T-helper 9 cell (primary cell): ENCODE results near the gene PTPN21.
A peak's percentile ranks its signal among the peaks of the same experiment; 100 is the strongest.

Experiments
- DNase-seq: peaks from one replicate; pipeline ENCODE4 v3.0.0-alpha.2; 2020

The PTPN21 gene

DNA sequence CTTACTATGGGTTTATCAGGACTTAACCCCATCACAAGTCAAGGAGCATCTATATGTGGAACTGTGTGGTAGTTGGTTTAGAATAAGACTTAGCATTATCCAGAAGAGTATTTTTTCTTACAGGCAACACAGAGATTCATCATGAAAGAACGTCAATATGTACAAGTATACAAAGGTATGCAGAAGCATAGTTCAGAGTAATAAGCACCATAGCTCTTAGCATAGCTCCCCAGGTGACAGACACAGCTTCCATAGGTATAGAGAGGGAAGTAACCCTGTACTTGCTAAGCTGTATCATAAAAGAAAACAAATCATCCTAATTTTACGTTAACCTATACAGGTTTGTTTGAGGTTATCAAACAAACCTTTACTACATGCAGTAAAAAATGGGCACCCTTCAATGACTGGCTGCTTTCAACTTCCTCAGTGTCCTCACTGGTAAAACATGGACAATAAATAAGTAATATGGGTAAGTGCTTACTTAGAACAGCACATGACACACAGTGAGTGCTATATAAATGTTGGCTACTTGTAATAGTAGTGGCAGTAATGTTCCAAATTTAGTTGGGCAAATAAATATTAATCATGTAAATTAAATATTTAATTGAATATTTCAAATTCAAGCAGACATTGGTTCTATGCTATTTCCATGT is 50.9 kb downstream of the PTPN21 start:
- DNase-seq: no peak

DNA sequence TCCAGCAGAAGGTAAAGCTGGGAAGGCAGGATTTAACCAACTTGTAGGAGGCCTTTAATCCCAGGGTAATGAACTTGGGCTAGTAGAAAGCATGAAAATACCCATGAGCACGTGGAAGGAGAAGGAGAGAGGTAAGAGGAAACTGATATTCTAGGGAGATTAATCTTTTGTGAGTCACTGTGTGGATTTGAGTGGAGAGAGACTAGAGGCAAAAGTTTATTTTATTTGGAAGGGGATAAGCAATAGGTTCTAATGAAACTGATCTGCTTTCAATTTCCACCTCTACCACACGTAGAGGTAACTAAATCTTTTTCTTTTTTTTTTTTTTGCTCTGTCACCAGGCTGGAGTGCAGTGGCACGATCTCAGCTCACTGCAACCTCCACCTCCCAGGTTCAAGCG is 52.1 kb downstream of the PTPN21 start:
- DNase-seq: no peak

DNA sequence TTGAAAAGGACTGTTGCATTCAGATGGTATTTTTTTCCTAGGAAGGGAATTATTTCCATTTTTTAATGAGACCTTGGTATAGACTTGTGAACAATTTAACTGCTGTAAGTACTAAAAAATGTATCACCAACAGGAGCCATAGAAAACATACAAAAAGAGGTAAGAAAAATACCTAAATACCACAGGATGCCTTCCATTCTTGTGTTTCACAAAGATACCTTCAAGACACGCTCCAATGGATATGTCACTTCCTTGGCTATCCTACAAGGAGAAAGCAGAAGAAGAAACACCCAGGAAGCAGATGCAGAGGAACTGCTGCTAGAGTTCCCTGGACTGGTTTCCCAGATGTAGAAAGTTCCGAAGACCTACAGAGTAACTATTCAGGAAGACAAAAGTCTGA is 54.2 kb downstream of the PTPN21 start:
- DNase-seq: no peak

DNA sequence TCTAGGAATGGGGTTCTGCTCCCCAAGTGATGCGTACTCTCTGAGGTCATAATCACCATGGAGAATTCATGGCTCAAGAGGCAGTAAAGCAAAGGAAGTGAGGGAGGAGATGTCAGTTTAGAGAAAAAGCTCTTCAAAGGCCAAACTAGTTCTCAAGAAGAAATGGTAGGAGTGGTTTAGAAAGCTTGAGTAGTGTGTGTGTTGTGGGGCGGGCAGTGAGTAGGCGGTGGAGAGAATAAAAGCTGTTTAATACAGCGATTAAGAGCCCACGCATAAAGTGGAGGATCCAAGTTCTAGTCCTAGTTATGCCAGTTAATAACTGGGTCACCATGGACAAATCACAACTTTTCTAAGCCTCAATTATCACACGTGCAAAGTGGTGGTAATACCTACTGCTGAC is 55.6 kb downstream of the PTPN21 start:
- DNase-seq: no peak

DNA sequence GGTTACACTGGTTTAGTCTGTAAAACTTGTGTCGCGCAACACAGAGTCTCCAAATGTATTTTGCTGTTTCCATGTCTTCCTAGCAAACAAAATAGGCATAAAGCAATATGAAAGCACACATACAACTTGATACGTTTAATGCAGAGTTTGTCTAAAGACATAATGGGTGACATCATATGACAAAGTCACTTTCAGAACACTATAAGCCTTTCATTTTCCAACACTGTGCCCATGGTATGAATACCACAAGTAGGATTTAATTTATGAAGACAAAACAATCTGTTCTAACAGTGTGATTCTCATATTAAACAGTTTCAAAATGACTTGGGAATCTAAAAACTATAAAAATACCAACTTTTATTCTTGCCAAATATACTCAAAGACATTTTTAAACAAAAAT is 58.4 kb downstream of the PTPN21 start:
- no peak for DNase-seq

DNA sequence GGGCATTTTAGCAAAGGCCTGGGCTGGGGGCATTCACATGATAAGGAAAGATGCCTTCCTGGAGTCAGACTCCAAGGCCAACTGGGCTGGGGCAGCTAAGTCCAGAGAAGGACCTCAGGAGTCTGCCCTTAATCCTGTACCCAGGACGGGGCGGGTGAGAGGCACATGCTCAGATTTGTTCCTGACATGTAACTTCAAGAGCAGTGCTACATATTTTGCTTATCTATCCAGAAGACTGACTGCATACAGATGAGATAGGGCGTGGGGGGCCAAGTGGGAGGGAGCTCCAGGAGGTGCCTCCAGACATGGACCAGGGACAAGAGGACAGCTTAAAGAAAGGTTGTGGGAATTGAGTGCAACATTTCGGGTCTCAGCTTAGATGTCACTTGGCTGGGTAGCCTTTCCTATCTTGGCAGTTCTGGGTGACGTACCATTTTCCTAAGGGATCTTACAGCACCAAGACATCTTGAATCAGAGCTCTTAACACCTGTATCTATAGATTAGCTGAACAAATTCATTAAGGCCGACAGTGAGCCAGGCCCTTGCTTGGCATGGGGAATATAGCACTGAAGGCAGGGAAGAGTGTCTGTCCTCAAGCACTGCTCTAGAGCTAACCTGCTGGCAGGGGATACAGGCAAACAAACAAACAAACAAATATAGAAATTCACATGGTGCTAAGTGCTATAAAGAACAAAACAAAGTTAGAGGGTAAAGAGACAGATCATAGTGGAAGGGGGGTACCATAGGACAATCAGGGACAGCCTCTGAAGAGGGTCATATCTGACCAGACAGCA is 61.2 kb downstream of the PTPN21 start:
- DNase-seq: no peak

DNA sequence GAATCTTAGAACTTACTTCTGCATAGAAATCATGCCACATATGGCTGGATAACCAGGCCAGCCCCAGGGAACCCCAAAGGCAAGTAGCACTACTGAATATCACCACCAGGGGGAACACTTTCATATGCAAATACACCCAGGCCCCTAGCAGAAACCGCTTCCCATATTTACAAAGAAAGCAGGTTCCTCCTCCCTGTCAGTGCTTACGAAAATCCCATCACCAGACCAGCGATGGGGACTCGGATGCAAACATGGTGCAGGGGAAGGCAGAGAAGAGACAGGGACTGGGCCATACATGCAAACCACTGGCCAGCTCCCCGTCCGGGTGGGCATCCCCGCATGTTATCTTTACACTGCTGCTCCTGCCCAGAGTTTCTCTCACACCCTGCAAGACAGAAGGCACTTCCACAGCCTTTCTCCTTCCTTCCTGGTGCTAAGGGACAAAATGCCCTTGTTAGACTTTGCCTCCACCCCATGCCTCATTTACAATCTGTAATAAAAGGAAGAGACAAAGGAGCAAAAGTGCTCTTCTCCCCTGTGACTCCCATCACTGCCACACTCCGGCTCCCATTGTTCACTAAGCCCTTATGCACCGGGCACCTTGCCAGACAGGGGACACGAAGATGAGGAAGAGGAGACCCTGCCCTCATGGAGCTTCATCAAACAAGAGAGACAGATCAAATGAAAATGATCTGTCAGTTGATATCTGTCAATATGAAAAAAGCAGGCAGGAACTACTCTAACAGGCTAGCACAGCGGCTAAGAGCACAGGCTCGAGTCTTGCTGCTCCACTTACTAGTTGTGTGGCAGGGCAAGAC is 62.3 kb downstream of the PTPN21 start:
- peak; percentile 40 for DNase-seq

DNA sequence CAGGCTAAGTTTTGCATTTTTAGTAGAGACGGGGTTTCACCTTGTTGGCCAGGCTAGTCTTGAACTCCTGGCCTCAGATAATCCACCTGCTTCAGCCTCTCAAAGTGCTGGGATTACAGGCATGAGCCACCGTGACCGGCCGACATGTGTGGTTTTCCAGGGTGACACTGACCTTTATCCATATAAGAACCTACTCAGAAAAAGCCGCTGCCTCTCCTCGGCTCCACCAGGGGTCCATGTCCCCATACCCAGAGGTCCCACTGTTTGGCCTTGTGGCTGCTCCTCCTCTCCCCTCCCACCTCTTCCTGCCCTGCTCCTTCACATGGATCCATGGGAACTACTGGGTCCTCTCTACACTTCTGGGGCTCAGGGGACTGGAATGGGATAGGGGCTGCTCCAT is 64.6 kb downstream of the PTPN21 start:
- no peak for DNase-seq

DNA sequence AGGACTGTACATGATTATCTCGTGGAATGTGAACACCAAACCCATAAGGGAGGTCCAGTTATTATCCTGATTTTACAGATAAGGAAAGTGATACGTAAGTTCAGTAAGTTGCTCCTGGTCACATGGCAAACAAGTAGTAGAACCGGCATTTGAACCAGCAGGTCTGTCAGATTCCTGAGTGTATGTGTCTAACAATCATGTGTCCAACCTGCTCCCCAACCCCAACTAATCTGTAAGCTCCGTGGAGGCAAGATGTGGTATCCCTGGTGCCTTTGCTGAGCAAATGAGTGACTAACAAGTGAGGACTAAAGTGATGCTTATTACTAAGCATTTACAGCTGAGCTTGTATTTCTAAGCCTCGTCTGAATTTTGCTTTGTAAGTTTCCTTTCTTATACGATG is 65.9 kb downstream of the PTPN21 start:
- DNase-seq: no peak

DNA sequence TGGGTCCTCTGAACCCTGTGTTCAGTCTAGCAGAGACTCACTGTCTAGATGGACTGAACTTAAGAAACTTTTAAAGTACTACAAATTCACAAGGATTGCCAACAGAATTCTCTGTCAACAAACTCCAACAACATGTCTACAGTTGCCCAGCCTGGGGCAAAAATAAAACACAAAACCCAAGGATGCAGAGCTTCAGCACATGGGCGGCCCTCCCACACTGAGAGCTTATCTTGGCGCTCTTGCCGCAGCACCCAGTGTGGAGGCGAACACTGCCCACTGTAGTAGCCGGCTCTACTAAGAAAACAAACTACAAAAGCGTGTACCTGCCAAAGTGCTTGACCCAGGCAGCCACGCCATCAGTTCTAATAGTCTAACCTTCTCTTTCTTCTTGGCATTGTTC is 66.7 kb downstream of the PTPN21 start:
- no peak for DNase-seq

DNA sequence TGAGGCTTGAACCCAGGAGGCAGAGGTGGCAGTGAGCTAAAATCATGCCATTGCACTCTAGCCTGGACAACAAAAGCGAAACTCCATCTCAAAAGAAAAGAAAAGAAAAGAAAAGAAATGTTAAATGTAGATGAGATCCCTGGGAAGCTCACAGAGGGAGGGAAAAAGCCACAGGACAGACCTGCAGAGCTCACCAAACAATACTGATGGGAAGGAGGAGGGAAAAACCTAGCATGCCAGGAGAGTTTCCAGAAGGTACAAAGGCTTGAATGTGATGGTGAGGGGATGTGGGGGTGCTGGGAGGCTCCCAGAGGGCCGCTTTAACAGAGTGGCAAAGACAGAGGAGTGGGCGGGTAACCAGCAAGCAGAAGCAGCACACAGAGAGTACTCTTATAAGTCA is 72.3 kb downstream of the PTPN21 start:
- DNase-seq: no peak

DNA sequence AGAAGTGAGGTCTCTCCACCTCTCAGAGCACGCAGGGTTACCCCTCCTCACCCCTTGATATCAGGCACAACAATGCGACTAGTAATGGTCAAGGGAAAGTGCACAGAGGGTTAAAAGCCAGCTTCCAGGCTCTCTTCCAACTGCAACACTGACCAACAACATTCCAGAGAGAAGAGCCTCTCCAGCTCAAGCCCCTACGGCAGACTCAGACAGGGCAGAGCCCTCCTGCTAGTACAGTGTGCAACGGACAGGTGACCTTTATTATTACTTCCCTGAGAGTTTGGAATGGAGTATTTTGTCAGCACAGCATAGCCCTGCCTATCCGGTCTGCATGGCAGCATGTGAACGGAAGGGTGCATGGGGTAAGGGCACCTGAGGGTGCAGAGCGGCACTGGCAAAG is 73.0 kb downstream of the PTPN21 start:
- DNase-seq: no peak

DNA sequence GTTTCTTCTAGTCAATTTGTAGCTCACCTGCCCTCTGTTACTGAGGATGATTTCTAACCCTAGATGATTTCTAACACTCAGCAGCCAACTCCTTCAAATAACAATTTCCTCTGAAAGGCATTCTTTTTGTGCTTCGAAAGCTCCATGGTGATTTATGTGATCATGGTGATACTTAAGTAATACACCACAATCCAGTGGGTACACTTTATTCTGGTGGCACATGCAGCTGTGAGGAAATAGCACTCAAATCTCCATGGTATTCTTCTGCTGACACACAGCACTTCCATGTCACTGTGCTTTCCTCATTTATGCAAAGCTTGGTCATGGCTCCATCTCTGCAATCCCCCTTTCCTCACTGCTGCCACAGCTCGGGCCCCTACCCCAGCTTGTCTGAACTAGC is 73.7 kb downstream of the PTPN21 start:
- DNase-seq: no peak

DNA sequence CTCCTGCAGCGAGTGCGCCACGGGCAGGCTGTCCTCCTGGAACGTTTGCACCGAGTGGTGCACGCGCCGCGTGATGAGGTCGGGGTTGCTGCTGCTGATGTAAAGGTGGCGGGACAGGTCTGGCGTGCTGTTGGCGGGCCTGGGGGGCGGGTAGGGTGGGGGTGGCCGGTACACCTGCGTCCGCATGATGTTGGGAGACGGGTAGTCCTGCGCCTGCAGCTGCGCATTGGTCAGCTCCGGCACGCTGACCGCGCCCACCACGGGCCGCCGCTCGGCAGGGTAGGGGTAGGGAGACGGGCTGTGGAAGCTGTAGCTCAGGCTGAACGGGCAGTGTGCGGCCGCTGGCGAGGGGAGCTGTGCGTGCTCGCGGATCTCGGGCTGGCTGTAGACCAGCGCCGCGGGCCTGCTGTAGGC is 75.2 kb downstream of the PTPN21 start:
- no peak for DNase-seq

DNA sequence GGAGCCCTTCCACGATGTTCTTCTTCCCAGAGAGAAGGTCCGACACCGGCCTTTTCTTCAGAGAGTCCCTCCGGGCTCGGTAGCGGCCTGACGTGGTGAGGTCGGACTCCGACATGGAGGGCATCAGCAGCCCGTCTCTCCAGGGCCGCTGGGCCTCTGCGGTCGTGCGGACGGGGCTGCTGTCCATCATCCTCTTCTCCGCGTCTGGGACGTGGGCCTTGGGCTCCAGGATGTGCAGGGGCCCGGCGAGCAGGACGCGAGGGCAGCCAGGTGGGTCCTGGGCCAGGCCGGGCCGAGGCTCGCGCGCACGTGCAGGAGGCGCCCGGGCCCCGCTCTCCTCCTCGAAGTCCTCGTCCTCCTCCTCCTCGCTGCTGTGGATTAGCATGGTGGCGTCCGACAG is 75.9 kb downstream of the PTPN21 start:
- no peak for DNase-seq

DNA sequence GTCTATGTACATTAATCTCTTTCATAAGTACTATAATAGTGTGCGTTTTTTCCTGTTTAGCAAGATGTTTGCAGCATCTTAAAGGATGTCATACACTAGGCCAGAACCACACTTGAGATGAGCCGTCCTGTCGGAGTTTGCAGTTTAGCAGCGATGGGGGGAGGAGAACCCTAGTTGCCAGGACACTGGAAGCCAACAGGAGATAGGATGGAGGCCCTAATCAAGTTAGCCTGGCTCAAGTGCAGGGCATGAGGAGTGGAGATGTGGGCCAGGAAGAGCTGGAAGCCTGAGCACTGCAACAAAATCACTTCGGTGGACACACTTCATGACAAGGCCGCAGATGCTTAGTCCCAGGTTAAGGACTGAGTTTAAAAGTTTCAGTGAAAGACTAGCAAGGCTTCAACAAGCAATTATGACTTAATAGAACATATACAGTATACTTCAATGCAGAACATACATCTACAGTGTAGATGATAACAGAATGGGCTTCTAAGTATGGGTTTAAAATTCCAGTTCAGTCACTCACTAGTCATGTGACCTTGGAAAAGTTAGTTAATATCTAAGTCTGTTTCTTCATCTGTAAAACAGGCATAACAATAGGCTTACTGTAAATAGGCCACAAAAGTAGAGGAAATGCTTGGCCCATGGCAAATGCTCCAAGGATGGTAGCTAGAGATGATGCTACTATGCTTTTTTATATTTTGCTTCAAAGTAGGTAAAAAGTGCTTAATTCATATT is 77.1 kb downstream of the PTPN21 start:
- DNase-seq: no peak

DNA sequence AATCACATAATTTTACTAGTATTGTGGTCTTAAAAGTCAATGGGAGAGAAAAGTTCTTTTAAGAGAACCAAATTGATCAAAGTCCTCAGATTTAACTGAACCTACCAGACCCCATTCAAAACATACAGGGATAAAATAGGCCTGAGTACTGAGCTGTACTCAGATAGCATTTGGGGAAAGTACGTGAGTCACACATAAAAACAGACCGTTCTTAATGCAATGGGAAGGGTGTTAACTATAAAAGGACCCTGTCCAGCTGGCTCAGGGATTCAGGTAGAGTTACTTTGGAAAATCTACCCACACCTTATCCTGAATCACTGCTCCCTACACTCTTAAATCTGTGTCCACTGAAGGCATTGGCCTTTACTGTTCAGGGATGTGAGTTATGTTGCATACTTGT is 78.0 kb downstream of the PTPN21 start:
- no peak for DNase-seq

DNA sequence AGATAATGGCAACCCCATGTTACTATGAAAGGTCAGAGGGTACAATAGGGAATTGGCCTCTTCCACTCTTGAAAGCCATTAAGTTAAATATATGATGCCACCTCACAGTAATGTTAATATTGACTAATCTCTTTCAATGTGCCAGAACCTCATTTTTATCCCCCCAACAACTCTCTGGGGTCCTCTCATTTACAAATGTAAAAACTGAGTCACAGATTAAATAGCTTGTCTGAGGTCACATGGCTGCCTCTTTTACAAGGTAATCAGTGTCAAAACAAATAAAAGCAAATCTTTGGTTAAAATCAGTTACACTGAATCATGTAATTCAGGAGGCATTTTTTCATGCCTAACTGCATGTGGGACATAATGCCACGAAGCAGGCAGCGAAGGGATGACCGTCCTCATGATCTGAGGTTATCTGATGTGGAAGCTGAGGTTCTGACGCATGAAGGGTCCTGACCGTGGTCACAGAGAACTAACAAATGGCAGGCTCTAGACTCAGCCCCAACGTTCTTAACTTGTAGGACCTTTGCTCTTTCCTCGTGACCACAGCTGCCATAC is 78.5 kb downstream of the PTPN21 start:
- no peak for DNase-seq

DNA sequence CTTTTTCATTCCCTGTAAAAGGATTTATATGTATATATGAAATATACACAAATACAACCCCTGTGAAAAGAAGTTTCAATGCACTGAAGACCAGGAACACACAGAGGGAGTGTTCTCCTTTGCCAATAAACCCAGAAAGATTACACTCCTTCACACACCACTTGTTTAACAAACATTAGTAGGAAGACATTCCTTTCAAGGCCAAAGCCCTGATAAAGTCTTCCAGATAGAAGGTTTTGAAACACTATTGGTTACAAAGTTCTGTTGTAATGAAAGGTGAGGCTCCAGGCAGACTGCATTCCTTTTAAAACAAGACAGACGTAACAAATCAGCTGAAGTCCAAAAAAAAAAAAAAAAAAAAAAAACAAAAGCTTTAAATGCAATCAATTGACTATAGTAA is 81.0 kb downstream of the PTPN21 start:
- DNase-seq: no peak

DNA sequence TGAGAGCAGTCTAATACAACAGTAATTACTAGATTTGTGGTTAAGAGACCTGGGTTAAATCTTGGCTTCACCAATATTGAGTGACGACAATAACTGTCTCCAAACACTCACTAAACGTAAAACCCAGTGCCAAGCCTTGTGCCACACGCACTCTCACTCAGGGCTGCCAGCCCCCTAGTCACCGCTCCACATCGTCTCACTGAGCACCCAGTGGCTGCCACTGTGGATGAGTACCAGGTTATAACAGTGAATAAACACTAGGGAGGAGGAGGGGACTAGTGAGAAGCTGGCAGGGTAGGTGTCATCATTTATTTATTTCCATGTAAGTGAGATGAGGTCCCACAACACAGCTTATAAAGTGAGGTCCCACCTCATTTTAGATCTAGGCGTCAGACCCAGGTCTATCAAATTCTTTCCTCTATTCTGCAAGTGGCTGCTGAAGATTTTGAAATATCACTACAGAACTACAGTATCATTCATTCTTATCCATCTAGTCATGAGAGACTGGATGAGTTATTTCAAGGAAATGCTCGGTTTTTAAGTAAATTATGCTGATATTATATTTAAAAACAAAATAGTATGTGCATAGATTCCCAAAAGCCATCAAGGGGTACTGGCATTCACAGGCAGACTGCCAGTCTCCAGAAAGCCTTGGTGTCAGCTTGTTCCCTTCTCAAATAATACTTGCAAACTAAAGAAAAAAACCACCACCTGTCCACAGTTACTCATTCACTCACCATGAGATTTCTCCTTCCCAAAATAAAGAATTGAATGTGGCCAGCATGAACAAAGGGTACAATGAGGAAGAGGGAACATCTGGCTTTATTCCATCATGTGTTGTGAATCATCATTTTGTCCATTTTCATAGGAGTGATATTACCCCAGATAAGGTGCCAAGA is 84.0 kb downstream of the PTPN21 start:
- no peak for DNase-seq

DNA sequence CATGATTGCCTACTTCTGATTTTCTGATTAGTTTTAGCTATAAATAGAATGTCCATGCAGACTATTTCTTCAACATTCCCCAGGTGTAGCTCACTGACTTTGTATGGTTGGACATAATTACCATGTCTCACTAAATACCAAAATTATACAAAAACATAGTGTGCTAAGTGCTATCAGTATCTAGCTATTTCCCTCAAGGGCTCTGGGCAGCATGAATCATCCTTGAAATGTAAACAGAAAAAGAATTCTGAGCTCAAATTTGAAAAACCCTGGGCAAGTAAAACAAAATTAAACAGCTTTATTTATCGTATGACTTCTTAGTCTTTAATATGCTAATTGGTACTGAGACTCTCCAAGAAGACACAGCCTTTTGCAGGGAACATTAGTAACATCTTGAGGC is 86.4 kb downstream of the PTPN21 start:
- DNase-seq: no peak

DNA sequence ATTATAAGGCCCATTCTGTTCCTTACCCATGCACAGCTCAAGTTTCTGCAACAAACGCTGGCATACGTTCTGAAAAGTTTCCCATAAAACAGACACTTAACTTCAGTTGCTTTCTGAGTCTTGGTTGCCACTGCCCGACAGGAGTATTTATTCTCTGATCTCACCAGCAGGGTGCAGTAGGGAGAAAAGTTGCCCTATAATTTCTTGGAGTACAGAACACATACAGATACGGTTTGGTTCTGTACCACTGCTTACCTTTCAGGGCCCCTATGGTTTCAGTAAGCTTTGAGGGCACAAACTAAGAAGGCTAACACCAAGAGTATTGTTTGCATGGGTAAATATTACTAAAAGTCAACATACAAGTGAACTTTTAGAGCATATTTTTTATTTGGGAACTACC is 91.5 kb downstream of the PTPN21 start:
- DNase-seq: no peak
